Hematopoietic multipotent progenitor cell (in vitro differentiated cells): ENCODE measurements around the gene ARHGEF3. TPM values are rescaled to one million over a fixed set of nuclear protein-coding genes. Genes with fewer than 3 reads are reported as not detected.
A peak's percentile ranks its signal among the peaks of the same experiment; 100 is the strongest.

Experiments used
- DNase-seq, 3 donors: peaks; one replicate each; pipeline ENCODE4 v3.0.0-alpha.2; 2011 to 2015; ENCODE audit warnings: low read depth in 2 of 3, low spot score in 2 of 3
- total RNA-seq: library from RNA; depleted of rRNA; stranded (reverse); fragments of >200 nt; gene quantifications from one replicate; pipeline ENCODE4 v1.2.3, GENCODE V29; 2012

ARHGEF3 gene
- total RNA-seq, 1 donor: 21.0 TPM

GRCh38 chr3:56689303-56689702, 112.4 kb downstream of the ARHGEF3 start:
- no peak for DNase-seq

- no peak for DNase-seq
Observed at GRCh38 chr3:56688191-56688590, 113.6 kb downstream of the ARHGEF3 start.

- DNase-seq: no peak
Observed at GRCh38 chr3:56684029-56684428, 117.7 kb downstream of the ARHGEF3 start.

GRCh38 chr3:56683122-56683817, 118.5 kb downstream of the ARHGEF3 start, which contains the start of gene TASOR:
TSS of gene TASOR (minus strand) at chr3:56683265. CDS start at chr3:56683006, 259 bp downstream.
- peak; percentile 80 to 91 (median 87) for DNase-seq

GRCh38 chr3:56682462-56683121, 119.2 kb downstream of the ARHGEF3 start:
- peak; percentile 66 to 78 (median 72) for DNase-seq

GRCh38 chr3:56681984-56682461, 119.7 kb downstream of the ARHGEF3 start:
- DNase-seq: no peak

- DNase-seq: no peak
Observed at GRCh38 chr3:56680054-56680580, 121.6 kb downstream of the ARHGEF3 start.

Other genes with a start within 250 kb of the ARHGEF3 start
- 10.2 TPM for gene CCDC66, start 244.8 kb downstream of the ARHGEF3 start, total RNA-seq
- 28.5 TPM for gene TASOR, start 118.7 kb downstream of the ARHGEF3 start, total RNA-seq